DMS114 treated with DMSO at 0.1 percent for 48 hours (cell line): ENCODE measurements around the gene EDC3.

Source experiments
- DNase-seq: peaks from one replicate; lab custom pipeline; 2025; ENCODE audit not compliant: unreplicated experiment; lab: John Stamatoyannopoulos, UW

The EDC3 gene

DNA sequence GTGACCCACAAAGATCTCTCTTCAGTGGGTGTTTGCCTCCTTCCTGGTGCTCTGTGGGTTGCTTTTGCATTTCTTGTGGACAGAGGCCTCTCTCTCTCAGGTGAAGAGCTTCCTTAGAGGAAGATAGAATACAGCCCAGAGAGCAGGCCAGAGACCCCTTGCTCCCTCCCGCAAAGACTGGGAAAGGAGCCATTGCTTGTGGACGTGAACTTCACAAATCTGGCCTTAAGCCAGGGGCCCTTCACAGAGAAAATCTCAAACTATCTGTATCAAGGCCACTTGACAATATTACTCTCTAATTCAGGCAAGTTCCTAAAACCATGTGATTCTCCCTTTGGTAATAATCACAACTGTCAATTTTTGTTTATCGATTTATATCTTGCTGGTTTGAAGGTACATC, 110.6 kb downstream of the EDC3 start:
- no peak for DNase-seq

DNA sequence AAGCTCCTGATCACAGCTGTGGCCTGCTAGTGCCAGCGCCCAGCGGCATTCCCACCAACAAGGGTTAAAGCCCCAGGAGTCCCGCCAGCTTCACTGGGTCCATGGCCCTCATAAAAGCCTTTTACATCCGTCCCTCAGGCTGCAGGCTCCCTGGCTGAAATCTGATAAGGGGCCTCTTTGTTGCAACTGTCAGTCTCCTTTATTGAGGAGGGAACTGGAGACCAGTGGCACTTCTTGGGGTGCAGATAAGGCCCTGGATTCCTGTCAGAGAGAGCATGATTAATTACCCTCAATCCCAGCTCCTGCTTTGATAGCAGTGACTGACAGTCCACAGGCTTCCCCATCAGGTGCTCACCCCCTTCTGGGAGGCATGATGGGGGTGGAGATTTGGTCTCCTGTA, 111.0 kb downstream of the EDC3 start:
- DNase-seq, result no peak

DNA sequence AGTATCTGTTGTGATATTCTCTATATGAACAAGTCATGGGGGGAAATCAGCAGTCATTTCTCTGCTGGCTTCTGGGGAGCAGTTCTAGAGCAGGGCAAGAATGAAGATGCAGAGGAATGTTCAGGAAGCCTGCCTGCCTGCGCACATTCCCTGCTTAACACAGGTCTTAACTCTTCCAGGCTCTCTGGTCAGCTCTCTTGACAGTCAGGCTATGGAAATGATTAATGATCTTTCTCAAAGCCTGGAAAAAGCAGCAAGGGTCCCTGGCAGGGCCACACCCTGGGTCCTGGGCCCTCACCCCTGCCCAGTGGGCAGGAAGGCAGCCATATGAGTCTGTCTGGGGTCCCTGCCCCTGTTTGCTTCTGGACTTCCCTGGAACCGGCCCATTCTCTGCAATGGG, 111.6 kb downstream of the EDC3 start:
- no peak for DNase-seq
